Trophoblast cell (in vitro differentiated cells and primary cell): Measurements from ENCODE around the gene HNRNPR.

Experiments
- DNase-seq, 2 donors: peaks; one replicate each; pipeline ENCODE4 v3.0.0-alpha.2; 2016
- H2AFZ ChIP-seq: 2 replicates; pipeline ENCODE4 v1.6.1; 2013; ENCODE audit warnings: low read length, moderate library complexity, mild to moderate bottlenecking; ENCODE audit not compliant: insufficient read depth, poor library complexity
- H2AK5ac ChIP-seq: 2 replicates; pipeline ENCODE4 v1.6.1; 2013; ENCODE audit warnings: mild to moderate bottlenecking, low read length
- H2BK120ac ChIP-seq: 2 replicates; pipeline ENCODE4 v1.6.1; 2013; ENCODE audit warnings: low read length, mild to moderate bottlenecking, moderate library complexity; ENCODE audit not compliant: insufficient read depth, poor library complexity
- H2BK12ac ChIP-seq: 2 replicates; pipeline ENCODE4 v1.6.1; 2013; ENCODE audit warnings: mild to moderate bottlenecking, low read length, moderate library complexity
- H2BK5ac ChIP-seq: 2 replicates; pipeline ENCODE4 v1.6.1; 2013; ENCODE audit warnings: low read length, low read depth, moderate library complexity, mild to moderate bottlenecking; ENCODE audit not compliant: poor library complexity
- H3K14ac ChIP-seq: 2 replicates; pipeline ENCODE4 v1.6.1; 2013; ENCODE audit warnings: mild to moderate bottlenecking, low read length
- H3K18ac ChIP-seq: 2 replicates; pipeline ENCODE4 v1.6.1; 2013; ENCODE audit warnings: mild to moderate bottlenecking, low read length
- H3K23ac ChIP-seq: 2 replicates; pipeline ENCODE4 v1.6.1; 2013; ENCODE audit warnings: low read length
- H3K27ac ChIP-seq: 2 replicates; pipeline ENCODE4 v1.5.1; 2013; ENCODE audit warnings: low read depth, mild to moderate bottlenecking, inconsistent platforms, low read length, moderate library complexity
- H3K27me3 ChIP-seq: 2 replicates; pipeline ENCODE4 v1.6.1; 2013; ENCODE audit warnings: inconsistent platforms, mild to moderate bottlenecking, low read length, moderate library complexity; ENCODE audit not compliant: insufficient read depth
- H3K36me3 ChIP-seq, 2 experiments: 1 replicate in 1 of 2; 2 replicates in 1 of 2; pipeline ENCODE4 v1.6.1; 2013; ENCODE audit warnings: low read length in 2 of 2, mild to moderate bottlenecking in 2 of 2, moderate library complexity in 1 of 2; ENCODE audit not compliant: insufficient read depth in 2 of 2, control insufficient read depth in 1 of 2
- H3K4ac ChIP-seq: 2 replicates; pipeline ENCODE4 v1.6.1; 2013; ENCODE audit warnings: low read depth, mild to moderate bottlenecking, low read length, moderate library complexity
- H3K4me1 ChIP-seq, 2 experiments: 1 replicate in 1 of 2; 2 replicates in 1 of 2; pipeline ENCODE4 v1.6.1; 2013; ENCODE audit warnings: low read length in 2 of 2, mild to moderate bottlenecking in 2 of 2, moderate library complexity in 1 of 2; ENCODE audit not compliant: insufficient read depth in 2 of 2, control insufficient read depth in 1 of 2
- H3K4me2 ChIP-seq: 2 replicates; pipeline ENCODE4 v1.6.1; 2013; ENCODE audit warnings: inconsistent platforms, mild to moderate bottlenecking, low read length, moderate library complexity
- H3K4me3 ChIP-seq: 2 replicates; pipeline ENCODE4 v1.5.1; 2013; ENCODE audit warnings: mild to moderate bottlenecking, low read depth, low read length, inconsistent platforms
- H3K79me1 ChIP-seq: one replicate; pipeline ENCODE4 v1.6.1; 2013; ENCODE audit warnings: low read length
- H3K79me2 ChIP-seq: 2 replicates; pipeline ENCODE4 v1.6.1; 2013; ENCODE audit warnings: low read length, mild to moderate bottlenecking; ENCODE audit not compliant: control insufficient read depth, insufficient read depth, poor library complexity
- H3K9ac ChIP-seq: 2 replicates; pipeline ENCODE4 v1.6.1; 2013; ENCODE audit warnings: mild to moderate bottlenecking, low read length
- H3K9me3 ChIP-seq: 2 replicates; pipeline ENCODE4 v1.6.1; 2013; ENCODE audit warnings: low read depth, mild to moderate bottlenecking, control low read depth, inconsistent platforms, low read length; ENCODE audit not compliant: insufficient read depth
- H4K12ac ChIP-seq: 2 replicates; pipeline ENCODE4 v1.6.1; 2013; ENCODE audit warnings: low read depth, mild to moderate bottlenecking, low read length, moderate library complexity
- H4K8ac ChIP-seq: 2 replicates; pipeline ENCODE4 v1.6.1; 2013; ENCODE audit warnings: low read depth, mild to moderate bottlenecking, low read length, moderate library complexity
- H4K91ac ChIP-seq: one replicate; pipeline ENCODE4 v1.6.1; 2013; ENCODE audit warnings: low read depth, mild to moderate bottlenecking, low read length, moderate library complexity
- WGBS: extraction: QIAGEN DNeasy Blood & Tissue Kit; methylation state at CpG from one replicate; pipeline ENCODE4 v1.1.7; 2013; ENCODE audit warnings: missing lambda C conversion rate; ENCODE audit not compliant: insufficient read length, insufficient coverage; ENCODE audit errors: extremely low coverage; 5-methylcytosine and 5-hydroxymethylcytosine counted together

Gene HNRNPR

GRCh38 chr1:23387494-23387893, 43.4 kb upstream of the HNRNPR start:
- no peaks in the 10 kb centered on the region for H3K27me3 ChIP-seq
- no peaks in the 10 kb centered on the region for H3K36me3 ChIP-seq
- DNase-seq: no peak
- H3K18ac ChIP-seq: no peak overlapping the region
- no peak overlapping the region for H2BK5ac ChIP-seq
- H2BK120ac ChIP-seq: no peak overlapping the region
- H3K9ac ChIP-seq: no peak overlapping the region
- peaks cover 6% of the 10 kb centered on the region for H3K79me1 ChIP-seq
- no peak overlapping the region for H3K4ac ChIP-seq
- H3K23ac ChIP-seq: no peak overlapping the region
- H3K14ac ChIP-seq: no peak overlapping the region
- H4K12ac ChIP-seq: no peak overlapping the region
- H2AFZ ChIP-seq: no peak overlapping the region
- no peak overlapping the region for H4K91ac ChIP-seq
- no peak overlapping the region for H3K27ac ChIP-seq
- no peak overlapping the region for H3K4me2 ChIP-seq
- H3K9me3 ChIP-seq: peaks cover 5% of the 10 kb centered on the region
- peaks cover 16 to 17% of the 10 kb centered on the region in 2 experiments for H3K4me1 ChIP-seq
- H2BK12ac ChIP-seq: no peak overlapping the region
- no peak overlapping the region for H4K8ac ChIP-seq
- H3K79me2 ChIP-seq: no peaks in the 10 kb centered on the region
- H3K4me3 ChIP-seq: no peak overlapping the region
- H2AK5ac ChIP-seq: no peak overlapping the region
- WGBS: no CpG with 5 or more reads among the region's 8 CpGs

GRCh38 chr1:23385119-23385621, 41.1 kb upstream of the HNRNPR start:
- peak overlapping the region; percentile 68 for H4K8ac ChIP-seq

GRCh38 chr1:23384312-23385058, 40.4 kb upstream of the HNRNPR start:
- H3K4me2 ChIP-seq: no peak overlapping the region
- DNase-seq: peak; percentile 82 to 90
- H3K9ac ChIP-seq: no peak overlapping the region
- no peak overlapping the region for H3K18ac ChIP-seq
- no CpG with 5 or more reads among the region's 11 CpGs for WGBS
- H2AFZ ChIP-seq: no peak overlapping the region
- H3K9me3 ChIP-seq: peaks cover 1% of the 10 kb centered on the region
- no peak overlapping the region for H2BK12ac ChIP-seq
- no peak overlapping the region for H2BK120ac ChIP-seq
- no peak overlapping the region for H3K4me3 ChIP-seq
- H3K4me1 ChIP-seq: peaks cover 16 to 19% of the 10 kb centered on the region in 2 experiments
- no peak overlapping the region for H3K27ac ChIP-seq
- no peaks in the 10 kb centered on the region for H3K79me2 ChIP-seq
- H3K14ac ChIP-seq: no peak overlapping the region
- no peak overlapping the region for H4K12ac ChIP-seq
- H3K36me3 ChIP-seq: no peaks in the 10 kb centered on the region
- H2BK5ac ChIP-seq: no peak overlapping the region
- no peak overlapping the region for H3K4ac ChIP-seq
- H4K8ac ChIP-seq: no peak overlapping the region
- H3K27me3 ChIP-seq: no peaks in the 10 kb centered on the region
- H2AK5ac ChIP-seq: no peak overlapping the region
- H4K91ac ChIP-seq: no peak overlapping the region
- peaks cover 8% of the 10 kb centered on the region for H3K79me1 ChIP-seq
- no peak overlapping the region for H3K23ac ChIP-seq

More at GRCh38 chr1:23385119-23385621, 41.1 kb upstream of the HNRNPR start:
- Histone ChIP-seq H3K23ac (no peak overlapping the region), H4K12ac (no peak overlapping the region), H3K27ac (peak overlapping the region; percentile 71), H3K4me1 (peaks cover 16 to 19% of the 10 kb centered on the region in 2 experiments), H3K79me1 (peaks cover 6% of the 10 kb centered on the region), H3K9me3 (peaks cover 1% of the 10 kb centered on the region), H3K27me3 (no peaks in the 10 kb centered on the region), H2BK5ac (peak overlapping the region; percentile 80), H2BK12ac (peak overlapping the region; percentile 28), H3K4ac (no peak overlapping the region), H2AFZ (peak overlapping the region; percentile 23), H3K9ac (no peak overlapping the region), H4K91ac (peak overlapping the region; percentile 68), H3K14ac (peak overlapping the region; percentile 24), H3K4me3 (no peak overlapping the region), H3K4me2 (peak overlapping the region; percentile 37), H2BK120ac (peak overlapping the region; percentile 71), H3K79me2 (no peaks in the 10 kb centered on the region), H3K36me3 (no peaks in the 10 kb centered on the region), H2AK5ac (peak overlapping the region; percentile 44), H3K18ac (peak overlapping the region; percentile 62)
- peak; percentile 99 to 100 for DNase-seq
- WGBS: no CpG with 5 or more reads among the region's 14 CpGs

- Histone ChIP-seq H2AFZ (no peak overlapping the region), H3K4me2 (no peak overlapping the region), H3K27ac (no peak overlapping the region), H3K27me3 (no peaks in the 10 kb centered on the region), H3K18ac (no peak overlapping the region), H3K9ac (no peak overlapping the region), H2AK5ac (no peak overlapping the region), H3K9me3 (peaks cover 1% of the 10 kb centered on the region), H2BK5ac (no peak overlapping the region), H3K36me3 (no peaks in the 10 kb centered on the region), H3K23ac (no peak overlapping the region), H2BK120ac (peak overlapping the region; percentile 10), H3K79me1 (peaks cover 8% of the 10 kb centered on the region), H3K4me1 (peaks cover 16 to 19% of the 10 kb centered on the region in 2 experiments), H4K91ac (no peak overlapping the region), H3K79me2 (no peaks in the 10 kb centered on the region), H3K14ac (no peak overlapping the region), H3K4ac (no peak overlapping the region), H2BK12ac (no peak overlapping the region), H4K8ac (no peak overlapping the region), H4K12ac (no peak overlapping the region), H3K4me3 (no peak overlapping the region)
- peak in 1 of 2 donors; percentile 48 for DNase-seq
- no CpG with 5 or more reads among the region's 8 CpGs for WGBS
Measured at GRCh38 chr1:23383577-23384311, 39.7 kb upstream of the HNRNPR start.
